Stimulated activated CD4-positive, alpha-beta T cell treated with anti-CD3 and anti-CD28 coated beads, Interleukin-1b, Interleukin-23, amount 100 ng/mL, for 4 hours (primary cell): Measurements from ENCODE around the gene HSPA12B.

ENCODE experiments used
- DNase-seq, 2 donors: peaks; one replicate each; pipeline ENCODE4 v3.0.0-alpha.2; 2020; ENCODE audit warnings: low read depth in 2 of 2

Gene HSPA12B

GRCh38 chr20:3732327-3733118 is at the start of gene HSPA12B:
Gene HSPA12B (plus strand): TSS chr20:3732685. CDS start chr20:3738675, 5,990 bp downstream.
- DNase-seq = no peak

- no peak for DNase-seq
Observed at GRCh38 chr20:3685341-3685740, 47.1 kb upstream of the HSPA12B start.

- no peak for DNase-seq
Observed at GRCh38 chr20:3686421-3686820, 46.1 kb upstream of the HSPA12B start.

- no peak for DNase-seq
Observed at GRCh38 chr20:3686867-3687321, 45.6 kb upstream of the HSPA12B start.

- DNase-seq = no peak
Observed at GRCh38 chr20:3687655-3688054, 44.8 kb upstream of the HSPA12B start.

GRCh38 chr20:3689978-3690377 is 42.5 kb upstream of the HSPA12B start:
- no peak for DNase-seq

GRCh38 chr20:3690413-3690812 is 42.1 kb upstream of the HSPA12B start:
- no peak for DNase-seq

- no peak for DNase-seq
Observed at GRCh38 chr20:3691306-3691705, 41.2 kb upstream of the HSPA12B start.

- no peak for DNase-seq
Observed at GRCh38 chr20:3691897-3692296, 40.6 kb upstream of the HSPA12B start.

GRCh38 chr20:3692706-3693294 is 39.7 kb upstream of the HSPA12B start:
- DNase-seq = no peak

GRCh38 chr20:3693376-3693775 is 39.1 kb upstream of the HSPA12B start:
- DNase-seq = no peak

- no peak for DNase-seq
Observed at GRCh38 chr20:3694864-3695263, 37.6 kb upstream of the HSPA12B start.

- DNase-seq = no peak
Observed at GRCh38 chr20:3696200-3696599, 36.3 kb upstream of the HSPA12B start.

GRCh38 chr20:3696745-3697587 is 35.5 kb upstream of the HSPA12B start:
- no peak for DNase-seq

GRCh38 chr20:3697588-3698305 is 34.7 kb upstream of the HSPA12B start:
- DNase-seq = no peak

- no peak for DNase-seq
Observed at GRCh38 chr20:3698591-3699001, 33.9 kb upstream of the HSPA12B start.

GRCh38 chr20:3699037-3699436 is 33.4 kb upstream of the HSPA12B start:
- no peak for DNase-seq

- DNase-seq = no peak
Observed at GRCh38 chr20:3701061-3701998, 31.2 kb upstream of the HSPA12B start.

- DNase-seq = no peak
Observed at GRCh38 chr20:3702611-3703391, 29.7 kb upstream of the HSPA12B start.

GRCh38 chr20:3704087-3704486 is 28.4 kb upstream of the HSPA12B start:
- DNase-seq = no peak
